Tongue (tissue), 2 donors: Measurements from ENCODE around the gene CMIP. TPM values are rescaled to one million over a fixed set of nuclear protein-coding genes. Genes with fewer than 3 reads are reported as not detected.
"Not testable (repeated sequence)": the region's sequence is repeated elsewhere in the genome, so short reads cannot be mapped to it uniquely, and the experiment has no call there.

Source experiments
- DNase-seq: peaks from one replicate; pipeline ENCODE4 v3.0.0-alpha.2; 2015
- total RNA-seq: library from RNA; depleted of rRNA; stranded (reverse); fragments of >200 nt; gene quantifications from one replicate; pipeline ENCODE4 v1.2.3, GENCODE V29; 2014

CMIP gene
- total RNA-seq, 1 donor from 2014 or later: 30.0 TPM

- DNase-seq: no peak
Observed at GRCh38 chr16:81421536-81421935, 23.1 kb upstream of the CMIP start.

GRCh38 chr16:81422153-81422552 lies 22.5 kb upstream of the CMIP start:
- DNase-seq: not testable (repeated sequence)

- DNase-seq: no peak
Observed at GRCh38 chr16:81424771-81425170, 19.8 kb upstream of the CMIP start.

- DNase-seq: no peak
Observed at GRCh38 chr16:81427219-81427618, 17.4 kb upstream of the CMIP start.

- no peak for DNase-seq
Observed at GRCh38 chr16:81429045-81429521, 15.5 kb upstream of the CMIP start.

GRCh38 chr16:81431554-81432353 lies 12.9 kb upstream of the CMIP start:
- no peak for DNase-seq

- DNase-seq: no peak
Observed at GRCh38 chr16:81432937-81433557, 11.6 kb upstream of the CMIP start.

GRCh38 chr16:81435103-81435502 lies 9.5 kb upstream of the CMIP start:
- no peak for DNase-seq

GRCh38 chr16:81435567-81435966 lies 9.0 kb upstream of the CMIP start:
- no peak for DNase-seq

- no peak for DNase-seq
Observed at GRCh38 chr16:81436386-81436785, 8.2 kb upstream of the CMIP start.

GRCh38 chr16:81437865-81438264 lies 6.7 kb upstream of the CMIP start:
- DNase-seq: no peak

GRCh38 chr16:81440888-81441761 lies 3.5 kb upstream of the CMIP start:
- DNase-seq: no peak

GRCh38 chr16:81442220-81442915 lies 2.2 kb upstream of the CMIP start:
- no peak for DNase-seq

GRCh38 chr16:81442916-81443687 lies 1.5 kb upstream of the CMIP start:
- DNase-seq: no peak

- peak; percentile 38 for DNase-seq
Observed at GRCh38 chr16:81443688-81444447, 740 bp upstream of the CMIP start.

GRCh38 chr16:81445143-81445961 lies 744 bp downstream of the CMIP start:
- peak; percentile 51 for DNase-seq

- peak; percentile 65 for DNase-seq
Observed at GRCh38 chr16:81445966-81446906, 1.6 kb downstream of the CMIP start.

GRCh38 chr16:81446907-81447268 lies 2.3 kb downstream of the CMIP start:
- DNase-seq: no peak
